ENCODE results near the gene DHX29. TPM values are rescaled to one million over a fixed set of nuclear protein-coding genes. Genes with fewer than 3 reads are reported as not detected.

The DHX29 gene
- total RNA-seq, 1 experiment from 2014 or later: 21.8 TPM

DNA sequence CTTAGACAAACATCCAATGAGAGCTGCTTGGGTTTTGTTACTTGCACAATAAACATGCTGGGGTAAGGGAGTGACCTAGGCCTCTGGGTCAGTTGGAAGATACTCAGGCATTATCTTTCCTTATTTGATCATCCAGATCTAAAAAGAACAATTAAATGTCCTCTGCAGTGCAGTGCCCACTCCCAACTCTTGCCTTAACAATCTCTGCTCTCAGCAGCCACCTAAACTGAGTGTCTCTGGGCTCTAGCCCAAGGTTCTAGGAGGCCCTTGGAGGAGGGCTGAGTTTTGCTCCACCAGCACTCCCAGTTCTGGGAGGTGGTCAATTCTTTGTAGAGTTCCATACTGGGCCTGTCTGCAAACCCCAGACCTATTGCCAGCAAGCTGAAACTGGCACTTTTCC is 82.1 kb downstream of the DHX29 start:
- Mint-ChIP-seq H3K27ac (ENCODE audit: low read depth, unreplicated experiment) (no peak overlapping the region), H3K27me3 (ENCODE audit: insufficient read depth, unreplicated experiment) (no peaks in the 10 kb centered on the region), H3K4me1 (ENCODE audit: insufficient read depth, unreplicated experiment) (no peaks in the 10 kb centered on the region), H3K9me3 (ENCODE audit: unreplicated experiment) (no peaks in the 10 kb centered on the region), H3K4me3 (ENCODE audit: unreplicated experiment) (peak overlapping the region; percentile 74), H3K36me3 (ENCODE audit: insufficient read depth, unreplicated experiment) (no peaks in the 10 kb centered on the region)
- no peak for DNase-seq (ENCODE audit: unreplicated experiment)
- CTCF ChIA-PET: interaction anchor here (0.7 to 3.5 kb wide), 13 partner anchors 8 to 361 kb away, joined by 3 to 17 read pairs (median 7); partner anchors contain the start of genes DHX29 and MTREX
- POLR2A ChIA-PET: interaction anchor here (1.0 to 1.9 kb wide), 2 partner anchors 9 to 82 kb away, joined by 3 to 8 read pairs; partner anchors contain the start of genes CCNO and DHX29
- intact Hi-C loops (cut with micrococcal nuclease): no loop called here
- no peak for TF ChIP-seq CTCF (IDR thresholded peaks at IDR 0.05; ENCODE audit: unreplicated experiment)
- BruUV-seq (replicated peaks): no TSS peak

DNA sequence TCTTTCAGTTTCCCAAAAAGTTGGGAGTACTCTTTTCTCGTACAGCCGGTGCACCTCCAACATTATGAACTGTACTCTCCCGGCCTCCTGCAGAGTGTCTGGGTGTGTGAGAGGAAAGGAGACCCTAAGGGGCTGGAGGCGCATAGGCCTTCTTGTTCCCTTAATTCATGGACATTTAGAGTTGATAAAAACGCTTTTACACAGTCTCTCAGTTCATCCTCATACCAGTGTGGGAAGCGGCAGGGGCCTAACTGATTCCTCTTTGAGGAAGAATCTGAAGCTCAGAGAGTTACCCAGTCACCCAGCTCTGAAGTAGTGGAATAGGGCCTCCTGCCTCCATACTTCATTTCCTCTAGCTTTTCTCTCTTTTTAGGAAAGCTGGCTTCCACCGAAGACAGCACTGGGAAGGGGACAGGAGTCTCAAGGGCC is 83.7 kb downstream of the DHX29 start:
- no peaks in the 10 kb centered on the region for H3K27me3 Mint-ChIP-seq (ENCODE audit: insufficient read depth, unreplicated experiment)
- H3K36me3 Mint-ChIP-seq (ENCODE audit: insufficient read depth, unreplicated experiment): no peaks in the 10 kb centered on the region
- no peak overlapping the region for H3K27ac Mint-ChIP-seq (ENCODE audit: low read depth, unreplicated experiment)
- no peak for DNase-seq (ENCODE audit: unreplicated experiment)
- TF ChIP-seq CTCF (IDR thresholded peaks at IDR 0.05; ENCODE audit: unreplicated experiment): no peak
- no peaks in the 10 kb centered on the region for H3K4me1 Mint-ChIP-seq (ENCODE audit: insufficient read depth, unreplicated experiment)
- POLR2A ChIA-PET: interaction anchor here (1.9 kb wide), 1 partner anchor 10 kb away, joined by 8 read pairs; the partner anchor contains the start of gene CCNO
- H3K9me3 Mint-ChIP-seq (ENCODE audit: unreplicated experiment): no peaks in the 10 kb centered on the region
- H3K4me3 Mint-ChIP-seq (ENCODE audit: unreplicated experiment): no peak overlapping the region
- CTCF ChIA-PET: interaction anchor here (0.5 to 2.3 kb wide), 3 partner anchors 9 to 286 kb away, joined by 3 to 7 read pairs (median 4); no protein-coding TSS in a partner anchor
- intact Hi-C loops (cut with micrococcal nuclease): no loop called here
- BruUV-seq (replicated peaks): no TSS peak

DNA sequence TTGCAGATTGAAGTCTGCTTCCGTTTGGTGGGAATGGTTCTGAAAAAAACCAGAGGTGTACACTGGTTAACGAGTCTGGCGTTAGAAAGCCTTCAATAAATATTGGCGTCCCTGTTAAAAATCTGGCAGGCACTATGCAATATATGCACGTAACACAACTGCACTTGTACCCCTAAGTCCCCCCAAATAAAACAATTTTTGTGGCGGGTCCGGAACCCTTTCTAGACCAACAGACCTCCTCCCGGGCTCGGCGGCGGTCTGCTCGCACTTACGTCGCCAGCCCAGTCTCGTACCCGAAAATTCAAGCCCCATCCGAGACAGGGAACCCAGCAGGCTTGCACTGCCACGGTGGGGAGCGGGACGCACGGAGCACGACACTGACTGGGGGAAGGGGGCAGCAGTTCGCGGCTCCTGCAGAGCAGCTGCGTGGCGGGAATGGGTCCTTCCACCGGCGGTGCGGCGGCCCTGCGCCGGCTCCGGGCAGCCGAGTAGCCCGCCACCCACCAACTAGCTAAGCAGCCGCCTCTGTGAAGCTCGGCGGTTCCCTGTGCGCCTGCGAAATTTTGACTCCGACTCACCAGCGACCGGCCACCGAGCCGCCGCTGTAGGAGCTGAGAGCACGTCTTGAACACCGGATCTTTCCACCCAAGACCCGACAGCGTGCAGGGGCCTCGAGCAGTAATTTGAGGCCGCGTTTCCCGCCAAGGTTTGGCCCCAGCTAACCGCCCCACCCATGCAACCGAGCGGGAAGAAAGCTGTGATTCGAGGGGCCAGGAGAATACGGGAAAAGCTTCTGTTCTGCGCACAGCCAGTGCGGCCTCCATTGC is 84.3 kb downstream of the DHX29 start:
- BruUV-seq (replicated peaks): no TSS peak
- Mint-ChIP-seq H3K27me3 (ENCODE audit: insufficient read depth, unreplicated experiment) (no peaks in the 10 kb centered on the region), H3K4me1 (ENCODE audit: insufficient read depth, unreplicated experiment) (no peaks in the 10 kb centered on the region), H3K27ac (ENCODE audit: low read depth, unreplicated experiment) (no peak overlapping the region), H3K36me3 (ENCODE audit: insufficient read depth, unreplicated experiment) (no peaks in the 10 kb centered on the region), H3K9me3 (ENCODE audit: unreplicated experiment) (no peaks in the 10 kb centered on the region), H3K4me3 (ENCODE audit: unreplicated experiment) (no peak overlapping the region)
- CTCF ChIA-PET: interaction anchor here (0.5 to 2.3 kb wide), 3 partner anchors 9 to 285 kb away, joined by 3 to 7 read pairs (median 4); no protein-coding TSS in a partner anchor
- no peak for DNase-seq (ENCODE audit: unreplicated experiment)
- intact Hi-C loops (cut with micrococcal nuclease): no loop called here
- POLR2A ChIA-PET: no interaction called here
- TF ChIP-seq CTCF (IDR thresholded peaks at IDR 0.05; ENCODE audit: unreplicated experiment): no peak
